Forelimb muscle (tissue), 1 donor: ENCODE data around the gene OR51F2. TPM values are rescaled to one million over a fixed set of nuclear protein-coding genes. Genes with fewer than 3 reads are reported as not detected.
"Not testable (repeated sequence)": the region's sequence is repeated elsewhere in the genome, so short reads cannot be mapped to it uniquely, and the experiment has no call there.

ENCODE experiments used
- DNase-seq: peaks from one replicate; pipeline ENCODE4 v3.0.0-alpha.2; 2013; ENCODE audit warnings: low read depth
- polyA plus RNA-seq: library from polyadenylated mRNA; unstranded; fragments of 120-200 nt; gene quantifications from one replicate; pipeline ENCODE4 v1.2.1, GENCODE V29; 2013; ENCODE audit not compliant: insufficient read length

The OR51F2 gene, protein sequence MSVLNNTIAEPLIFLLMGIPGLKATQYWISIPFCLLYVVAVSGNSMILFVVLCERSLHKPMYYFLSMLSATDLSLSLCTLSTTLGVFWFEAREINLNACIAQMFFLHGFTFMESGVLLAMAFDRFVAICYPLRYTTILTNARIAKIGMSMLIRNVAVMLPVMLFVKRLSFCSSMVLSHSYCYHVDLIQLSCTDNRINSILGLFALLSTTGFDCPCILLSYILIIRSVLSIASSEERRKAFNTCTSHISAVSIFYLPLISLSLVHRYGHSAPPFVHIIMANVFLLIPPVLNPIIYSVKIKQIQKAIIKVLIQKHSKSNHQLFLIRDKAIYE
- not detected for polyA plus RNA-seq

DNA sequence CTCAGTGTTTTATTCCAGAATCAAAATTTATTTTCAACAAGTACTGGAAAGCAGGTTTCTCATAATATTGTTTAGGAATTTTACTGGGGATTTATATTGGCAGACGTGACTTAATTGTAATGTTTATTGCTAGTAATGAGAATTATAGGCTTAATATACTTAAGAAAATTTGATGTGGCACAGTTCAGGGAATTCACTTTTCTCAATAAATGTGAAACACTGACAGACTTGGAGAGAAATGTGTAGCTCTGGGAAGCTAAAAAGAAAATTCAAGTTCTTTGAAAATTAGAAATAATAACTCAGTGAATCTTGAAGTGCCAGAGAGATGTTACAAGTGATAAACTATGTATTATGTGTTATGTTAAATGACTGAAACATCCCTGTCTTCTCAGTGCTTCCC, at the start of gene OR51F2:
Gene OR51F2, plus strand, starts transcription at position 301 of the 400 bp plus-strand sequence. CDS start 101 bp downstream, outside the sequence.
- DNase-seq: no peak

DNA sequence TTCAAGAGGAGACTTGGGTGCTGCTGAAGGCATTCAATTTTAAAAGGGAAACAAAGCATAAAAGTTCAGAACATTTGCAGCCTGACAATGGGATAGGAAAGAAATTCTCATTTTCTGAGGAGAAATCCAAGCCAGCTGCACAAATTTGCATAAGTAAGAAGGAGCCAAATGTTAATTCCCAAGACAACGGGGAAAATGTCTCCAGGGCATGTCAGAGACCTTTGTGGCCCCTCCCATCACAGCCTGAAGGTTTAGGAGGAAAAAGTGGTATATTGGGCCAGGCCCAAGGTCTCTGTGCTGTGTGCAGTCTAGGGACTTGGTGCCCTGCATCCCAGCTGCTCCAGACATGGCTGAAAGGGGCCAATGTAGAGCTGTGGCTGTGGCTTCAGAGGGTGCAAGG, 38.7 kb upstream of the OR51F2 start:
- DNase-seq: no peak

DNA sequence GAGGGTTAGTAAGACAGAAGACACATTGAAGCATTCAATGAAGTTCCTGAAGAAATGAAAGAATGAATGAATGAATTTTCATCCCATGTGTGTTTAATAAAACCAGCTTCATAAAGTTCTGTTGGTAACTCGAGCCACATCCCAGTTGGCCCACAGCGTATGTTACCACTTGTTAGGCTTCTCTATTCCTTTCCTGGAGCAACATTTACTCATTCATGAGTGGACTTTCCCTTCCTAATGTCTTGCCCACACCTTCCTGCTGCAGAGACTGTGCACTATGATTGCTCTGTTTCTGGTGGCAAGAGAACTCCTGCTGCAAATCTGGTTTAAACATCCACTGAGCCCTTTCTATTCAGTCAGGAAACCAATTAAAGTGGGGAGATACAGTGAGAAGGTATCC, 23.9 kb upstream of the OR51F2 start:
- no peak for DNase-seq

DNA sequence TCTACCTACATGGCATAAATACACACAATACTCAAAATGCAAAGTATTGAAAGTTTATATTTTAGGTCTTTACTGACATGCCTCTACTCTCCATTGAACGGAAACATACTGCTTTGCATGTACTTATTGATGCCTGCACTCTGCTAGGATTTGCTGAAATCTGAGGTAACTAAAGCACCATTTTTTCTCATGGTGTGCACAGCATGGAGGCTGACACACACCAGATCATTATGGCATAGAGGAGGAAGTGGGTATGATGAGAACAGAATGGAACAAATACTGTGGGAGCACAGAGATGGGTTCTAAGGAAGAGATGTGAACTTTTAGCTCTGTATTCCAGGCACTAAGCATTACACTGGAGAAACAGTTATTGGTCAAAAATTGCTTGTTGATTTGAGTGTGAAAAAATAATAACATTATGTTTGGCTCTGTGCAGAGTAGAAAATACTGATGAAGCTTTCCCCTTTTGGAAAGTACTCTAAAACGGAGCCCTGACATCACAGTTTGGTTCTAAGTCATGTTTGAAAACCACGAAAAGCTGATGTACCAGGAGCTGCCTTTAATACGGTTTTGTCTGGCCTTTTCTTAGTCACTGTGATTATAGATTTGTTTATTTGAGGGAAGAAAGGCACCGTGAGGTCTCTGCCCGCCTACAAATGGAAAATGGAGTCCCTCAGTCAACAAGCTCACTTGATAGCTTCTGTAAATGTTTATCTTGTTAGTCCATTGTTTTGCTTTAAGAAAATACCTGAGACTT, 22.5 kb upstream of the OR51F2 start:
- DNase-seq: no peak

DNA sequence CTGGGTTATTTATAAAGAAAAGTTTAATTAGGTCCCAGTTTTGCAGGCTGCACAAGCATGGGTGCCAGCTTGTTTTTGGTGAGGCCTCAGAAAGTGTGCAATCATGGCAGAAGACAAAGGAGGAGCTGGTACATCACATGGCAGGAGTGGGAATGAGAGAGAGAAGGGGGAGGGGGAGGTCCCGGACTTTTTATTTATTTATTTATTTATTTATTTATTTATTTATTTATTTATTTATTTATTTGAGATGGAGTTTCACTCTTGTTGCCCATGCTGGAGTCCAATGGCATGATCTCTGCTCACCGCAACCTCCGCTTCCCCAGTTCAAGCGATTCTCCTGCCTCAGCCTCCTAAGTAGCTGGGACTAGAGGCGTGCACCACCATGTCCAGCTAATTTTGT, 19.8 kb upstream of the OR51F2 start:
- DNase-seq: not testable (repeated sequence)

DNA sequence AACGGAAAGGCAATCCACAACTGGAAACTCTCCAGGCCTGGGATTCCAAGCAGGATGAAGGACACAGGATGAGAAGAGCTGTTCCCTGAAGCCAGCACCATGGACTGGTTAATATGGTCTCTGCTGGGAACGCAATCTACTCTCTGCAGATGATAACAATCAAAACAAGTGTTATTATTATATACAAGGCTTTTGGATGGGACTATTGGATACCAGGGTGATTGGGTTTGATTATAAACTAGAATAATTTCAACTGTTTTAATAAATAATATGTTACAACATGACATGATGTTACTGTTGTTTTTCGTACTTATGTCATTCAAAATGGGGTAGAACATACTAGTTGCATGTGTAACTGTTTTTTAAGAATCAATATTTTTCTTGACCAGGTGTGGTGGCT, 16.8 kb upstream of the OR51F2 start, which contains the start of gene OR52R1:
Gene OR52R1, minus strand, starts transcription at position 101 of the 400 bp plus-strand sequence. Its CDS starts 0 bp downstream, at position 101.
- DNase-seq: no peak

DNA sequence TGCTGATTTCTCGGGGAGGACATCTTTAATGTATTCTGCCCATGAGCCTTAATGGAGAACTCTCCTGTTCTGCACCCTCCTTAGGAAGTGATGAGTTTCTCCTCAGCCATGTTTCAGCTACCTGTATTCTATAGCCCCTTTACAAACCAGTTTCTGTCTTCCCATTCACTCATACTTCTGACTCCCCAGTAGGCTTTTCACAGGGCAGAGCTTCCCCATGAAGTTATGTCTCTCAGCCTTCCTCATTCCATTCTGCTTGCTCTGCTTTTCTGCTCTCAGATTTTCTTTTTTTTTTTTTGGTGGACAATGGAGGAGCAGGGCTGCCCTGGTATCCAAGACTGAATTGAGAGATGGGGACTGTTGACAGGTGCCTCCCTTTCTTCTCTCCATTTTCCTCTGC, 12.6 kb upstream of the OR51F2 start:
- DNase-seq: no peak

DNA sequence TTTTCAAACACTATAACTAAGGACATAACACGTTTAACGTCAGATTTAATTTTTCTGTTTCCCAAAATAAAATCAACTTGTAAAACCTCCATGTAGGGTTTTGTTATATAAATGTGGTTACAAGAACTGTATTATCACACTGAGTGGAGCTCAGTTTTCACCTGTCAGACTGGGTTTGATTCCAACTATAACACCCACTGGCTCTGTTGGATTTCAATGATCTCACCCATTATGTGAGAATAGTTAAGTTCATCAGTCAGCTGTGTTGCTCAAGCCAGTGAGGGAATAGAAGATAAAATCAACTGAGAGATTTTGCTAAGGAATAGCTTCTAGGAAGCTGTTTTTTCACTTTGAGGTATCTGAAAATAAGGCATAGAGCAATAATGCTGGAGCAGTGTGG, 11.9 kb upstream of the OR51F2 start:
- DNase-seq: no peak

DNA sequence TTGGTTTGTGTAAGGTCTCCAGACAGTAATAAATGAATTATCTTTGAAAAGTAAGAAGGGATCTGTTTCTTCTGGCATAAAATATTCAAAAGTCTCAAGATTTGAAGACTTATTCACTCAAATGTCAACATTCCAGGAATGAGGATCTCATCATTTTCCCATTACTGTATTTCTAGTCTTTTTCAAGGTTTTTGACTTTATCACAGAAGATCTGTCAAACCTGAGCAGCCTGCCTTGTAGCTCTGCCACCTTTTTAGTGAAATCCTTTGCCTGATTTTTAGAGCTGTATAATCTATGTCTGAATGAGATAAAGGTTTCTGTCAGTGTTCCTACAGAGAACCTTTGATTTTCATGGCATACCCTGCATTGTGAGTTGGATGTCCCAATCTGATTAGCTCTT, 4.0 kb downstream of the OR51F2 start:
- no peak for DNase-seq

DNA sequence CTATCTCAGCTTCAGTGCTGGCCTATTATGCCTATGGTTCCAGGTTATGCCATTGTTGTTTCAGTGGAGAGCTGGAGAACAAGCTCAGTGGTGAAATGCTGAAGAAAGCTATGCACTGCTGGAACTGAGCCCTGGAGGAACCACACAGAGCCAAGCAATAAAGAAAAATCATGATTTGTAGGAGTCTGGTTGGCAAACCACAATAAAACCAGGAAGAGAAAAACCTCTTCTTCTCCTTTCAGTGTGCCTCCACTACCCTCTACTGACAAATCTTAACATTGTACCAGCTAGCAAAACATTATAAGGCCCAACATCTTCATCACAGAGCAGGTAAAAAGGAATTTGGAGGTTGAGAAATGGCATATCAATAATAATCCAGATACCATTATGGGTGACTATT, 5.3 kb downstream of the OR51F2 start:
- no peak for DNase-seq

DNA sequence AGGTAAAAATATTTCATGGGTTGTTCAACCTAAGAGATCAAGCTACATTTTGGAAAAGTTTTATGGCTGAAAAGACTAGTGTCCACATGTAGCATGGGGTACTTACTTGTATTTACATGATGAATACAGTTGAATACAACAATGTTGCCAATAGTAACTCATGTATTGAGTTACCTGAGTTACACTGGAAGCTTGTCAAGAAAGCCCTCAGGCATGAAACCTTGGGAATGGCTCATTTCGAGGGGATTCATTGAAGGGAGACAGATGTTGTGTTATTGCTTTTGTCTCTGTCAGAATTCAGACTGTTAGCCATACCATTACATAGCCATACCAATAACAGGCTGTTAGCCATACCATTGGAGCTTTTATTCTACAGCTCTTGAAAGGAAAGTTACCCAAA, 9.2 kb downstream of the OR51F2 start:
- DNase-seq: no peak

DNA sequence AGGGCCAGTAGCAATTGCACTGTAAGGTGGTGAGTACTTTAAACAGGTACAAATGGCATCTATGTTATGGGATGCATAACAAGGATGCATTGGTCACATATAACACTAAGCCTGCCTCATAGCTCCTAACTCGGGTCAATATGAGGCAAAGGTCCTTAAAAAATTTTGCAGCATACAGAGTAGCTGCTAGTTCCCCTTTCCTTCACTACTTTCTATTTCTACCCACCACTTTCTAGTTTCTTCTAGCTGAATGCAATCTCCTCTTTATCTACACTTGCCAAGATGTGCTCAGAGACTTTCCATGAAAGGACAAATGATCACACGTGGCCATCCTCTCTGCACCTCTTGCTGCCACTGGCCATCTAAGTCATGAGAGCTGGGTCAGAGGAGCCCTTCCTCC, 9.8 kb downstream of the OR51F2 start:
- no peak for DNase-seq

DNA sequence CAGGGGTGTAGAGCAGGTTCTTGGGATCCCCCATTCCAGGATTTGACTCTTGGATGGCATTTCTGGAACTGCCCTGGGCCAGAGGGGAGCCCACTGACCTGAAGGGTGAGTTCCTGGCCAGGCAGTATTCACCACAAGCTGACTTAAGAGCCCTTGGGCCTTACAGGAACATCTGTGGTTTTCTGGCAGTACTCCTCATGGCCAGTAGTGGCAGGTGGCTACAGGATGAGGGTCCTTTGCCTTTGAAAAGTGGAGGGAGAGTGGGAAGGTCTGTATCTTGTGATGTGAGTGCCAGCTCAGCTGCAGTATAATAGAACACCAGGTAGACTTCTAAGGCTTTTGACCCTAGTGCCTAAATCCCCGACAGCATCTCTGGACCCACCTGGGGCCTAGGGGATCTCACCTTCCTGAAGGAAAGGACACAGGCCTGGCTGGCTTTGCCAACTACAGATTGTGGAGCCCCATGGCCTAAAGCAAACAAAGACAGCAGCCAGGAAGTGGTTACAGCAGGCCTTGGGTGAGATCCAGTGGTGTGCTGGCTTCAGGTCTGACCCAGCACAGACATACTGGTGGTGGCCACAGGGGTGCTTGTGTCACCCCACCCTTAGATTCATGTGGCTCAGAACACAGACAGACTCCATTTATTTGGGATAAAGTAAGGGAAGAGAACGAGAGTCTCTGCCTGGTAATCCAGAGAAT, 18.9 kb downstream of the OR51F2 start:
- no peak for DNase-seq

DNA sequence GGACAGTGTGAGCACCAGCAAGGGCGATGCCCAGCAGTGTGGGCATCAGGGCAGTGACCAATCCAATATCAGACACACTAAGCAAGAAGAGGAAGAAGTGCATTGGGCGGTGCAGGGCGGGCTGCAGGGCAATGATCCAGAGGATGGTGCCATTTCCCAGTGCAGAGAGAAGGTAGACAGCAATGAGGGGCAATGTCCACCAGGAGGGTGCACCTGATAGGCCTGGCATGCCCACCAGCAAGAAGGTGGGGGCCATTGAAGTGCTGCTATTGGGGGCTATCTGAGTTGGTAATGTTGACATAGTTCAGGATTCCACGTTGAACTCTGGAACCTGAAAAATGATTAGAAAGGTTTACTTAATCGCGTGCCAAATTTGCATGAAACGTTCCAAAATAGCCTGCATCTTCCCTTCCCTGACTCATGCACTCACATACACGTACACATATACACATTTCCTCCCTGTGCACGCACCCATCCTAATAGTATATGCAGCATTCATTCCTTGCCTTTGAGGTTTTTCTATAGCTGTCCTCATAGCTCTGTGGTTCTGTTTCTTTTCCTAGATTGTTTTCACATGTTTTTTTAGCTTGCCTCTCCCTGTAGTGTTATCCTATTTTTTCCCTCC, 27.9 kb downstream of the OR51F2 start, which contains the start of gene OR51S1:
Gene OR51S1, minus strand, starts transcription at position 301 of the 625 bp plus-strand sequence. Its CDS starts 0 bp downstream, at position 301.
- no peak for DNase-seq

DNA sequence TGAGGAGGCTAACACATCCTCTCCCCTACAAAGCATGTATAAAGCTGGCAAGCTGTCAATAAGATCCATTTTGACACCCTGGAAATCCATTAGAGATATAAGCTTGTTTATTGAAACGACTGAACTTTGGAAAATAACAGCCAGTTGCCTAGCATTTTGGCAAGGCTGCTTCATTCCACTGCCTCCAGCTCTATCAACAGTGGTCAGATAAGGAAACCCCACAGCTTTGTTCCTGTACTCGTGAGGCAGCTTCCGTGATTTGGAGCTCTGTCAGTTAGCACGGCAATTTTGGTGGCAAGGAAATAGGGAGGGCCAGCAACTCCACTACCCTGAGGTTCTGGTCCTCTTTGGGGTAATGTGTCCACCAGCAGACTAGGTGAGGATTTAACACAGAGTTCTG, 29.9 kb downstream of the OR51F2 start:
- no peak for DNase-seq

DNA sequence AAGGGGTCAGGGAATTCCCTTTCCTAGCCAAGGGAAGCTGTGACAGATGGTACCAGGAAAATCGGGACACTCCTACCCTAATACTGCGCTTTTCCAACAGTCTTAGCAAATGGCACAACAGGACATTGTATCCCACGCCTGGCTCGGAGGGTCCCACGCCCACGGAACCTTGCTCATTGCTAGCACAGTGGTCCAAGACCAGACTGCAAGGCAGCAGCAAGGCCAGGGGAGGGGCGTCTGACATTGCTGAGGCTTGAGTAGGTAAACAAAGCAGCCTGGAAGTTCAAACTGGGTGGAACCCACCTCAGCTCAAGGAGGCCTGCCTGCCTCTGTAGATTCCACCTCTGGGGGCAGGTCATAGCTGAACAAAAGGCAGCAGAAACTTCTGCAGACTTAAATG, 33.2 kb downstream of the OR51F2 start:
- DNase-seq: not testable (repeated sequence)

DNA sequence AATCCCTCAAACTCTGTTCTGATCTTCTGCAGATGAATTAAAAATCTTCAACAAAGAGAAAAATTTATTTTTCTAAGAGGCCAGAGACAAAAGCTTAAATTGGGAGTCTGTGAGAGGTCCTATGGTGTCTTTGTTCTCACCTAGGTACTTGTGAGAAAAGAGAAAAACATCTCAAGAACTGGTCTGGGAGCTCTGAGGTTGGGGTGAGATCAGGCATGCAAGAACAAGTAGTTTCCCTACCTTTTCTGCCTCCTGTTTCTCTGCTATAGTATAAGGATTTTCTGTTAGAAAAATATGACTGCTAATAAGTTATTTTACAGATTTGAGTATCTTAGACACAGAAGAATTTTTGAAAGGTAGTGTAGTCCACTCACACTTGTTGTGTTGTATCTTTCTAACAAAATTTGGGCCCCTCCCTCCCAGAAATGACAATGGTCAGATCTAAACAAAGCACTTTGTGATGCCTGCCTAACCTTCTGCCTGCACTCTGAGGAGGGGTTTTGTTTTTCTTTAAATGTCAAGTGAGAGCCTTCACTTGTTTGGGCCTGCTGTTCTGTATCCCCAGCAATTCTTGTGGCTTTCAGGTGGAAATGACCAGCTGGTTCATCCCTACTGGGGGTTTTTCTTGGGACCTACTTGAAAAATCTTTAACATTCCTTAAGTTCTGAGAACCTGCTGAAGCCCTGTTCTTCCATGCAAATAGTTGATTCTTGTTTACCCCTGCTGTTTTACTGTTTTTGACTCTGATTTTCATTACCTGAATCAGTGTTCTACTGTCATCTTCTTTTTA, 41.5 kb downstream of the OR51F2 start:
- no peak for DNase-seq

DNA sequence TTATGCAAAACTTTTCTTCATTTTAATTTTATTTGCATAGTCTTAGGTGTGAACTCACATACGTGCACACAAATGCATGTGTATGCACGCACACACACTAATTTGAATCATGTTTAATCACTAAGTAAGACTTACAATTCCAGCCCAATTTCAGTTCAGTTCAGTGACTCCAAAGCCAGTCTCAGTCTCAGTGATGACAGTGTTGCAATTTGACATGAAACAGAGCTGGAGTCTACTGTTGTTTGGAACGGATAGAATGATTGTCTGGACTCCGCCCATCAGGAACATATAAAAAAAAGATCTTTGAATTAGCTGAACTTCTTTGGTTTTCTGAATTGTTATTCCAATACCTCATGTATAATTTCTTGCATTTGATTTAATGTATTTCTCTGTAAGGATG, 42.8 kb downstream of the OR51F2 start:
- no peak for DNase-seq

DNA sequence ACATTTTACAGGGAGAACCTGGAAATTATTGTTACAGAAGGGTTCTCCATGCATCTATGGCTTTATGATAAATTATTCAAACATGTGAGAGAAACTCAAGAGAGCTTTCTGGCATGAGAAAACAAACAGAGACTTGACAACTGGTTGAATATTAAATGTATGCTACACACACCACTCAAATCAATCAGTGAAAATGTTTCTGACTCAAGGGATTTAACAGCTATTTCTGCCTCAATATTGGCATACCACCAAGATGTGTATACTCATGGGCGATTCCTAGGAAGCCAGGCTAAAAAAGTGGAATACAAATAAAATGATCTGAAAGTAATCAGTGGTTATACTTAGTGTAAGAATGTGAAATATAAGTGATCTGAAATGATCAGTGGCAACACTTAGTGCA, 44.7 kb downstream of the OR51F2 start:
- DNase-seq: no peak
